ENCODE data around the gene DESI2.

DESI2 gene

GRCh38 chr1:244727871-244728474 lies 75.0 kb downstream of the DESI2 start:
- no peaks in the 10 kb centered on the region for H3K27me3 ChIP-seq (ENCODE audit: insufficient read depth, low read depth)
- H2AFZ ChIP-seq (ENCODE audit: low read depth) = no peak overlapping the region
- H3K27ac ChIP-seq = no peak overlapping the region
- H3K4me1 ChIP-seq (ENCODE audit: low read depth, poor library complexity, severe bottlenecking) = no peaks in the 10 kb centered on the region
- no peaks in the 10 kb centered on the region for H3K79me2 ChIP-seq (ENCODE audit: insufficient read depth, low read depth)
- TF ChIP-seq CTCF (conservative IDR thresholded peaks at IDR 0.05; ENCODE audit: low read depth, low read length) = no peak
- no peaks in the 10 kb centered on the region for H3K36me3 ChIP-seq (ENCODE audit: insufficient read depth)
- no peak overlapping the region for H3K9ac ChIP-seq
- no peak overlapping the region for H3K4me3 ChIP-seq (IDR thresholded peaks at IDR 0.05; ENCODE audit: insufficient read depth, low read depth, low read length)
- no peak overlapping the region for H3K4me2 ChIP-seq
- H4K20me1 ChIP-seq (ENCODE audit: insufficient read depth) = no peaks in the 10 kb centered on the region

- no peaks in the 10 kb centered on the region for H3K36me3 ChIP-seq (ENCODE audit: insufficient read depth)
- no peak overlapping the region; the same call in 1 of the 2 replicates for H3K9ac ChIP-seq
- H3K27ac ChIP-seq = no peak overlapping the region
- H2AFZ ChIP-seq (ENCODE audit: low read depth) = peak overlapping the region; percentile 76; the same call in 1 of the 2 replicates
- no peak overlapping the region for H3K4me3 ChIP-seq (IDR thresholded peaks at IDR 0.05; ENCODE audit: insufficient read depth, low read depth, low read length)
- no peaks in the 10 kb centered on the region for H3K79me2 ChIP-seq (ENCODE audit: insufficient read depth, low read depth)
- no peak for TF ChIP-seq CTCF (conservative IDR thresholded peaks at IDR 0.05; ENCODE audit: low read depth, low read length)
- H3K27me3 ChIP-seq (ENCODE audit: insufficient read depth, low read depth) = no peaks in the 10 kb centered on the region
- no peaks in the 10 kb centered on the region for H3K4me1 ChIP-seq (ENCODE audit: low read depth, poor library complexity, severe bottlenecking)
- no peaks in the 10 kb centered on the region for H4K20me1 ChIP-seq (ENCODE audit: insufficient read depth)
- peak overlapping the region; percentile 58 for H3K4me2 ChIP-seq
Measured at GRCh38 chr1:244730153-244730933, 77.4 kb downstream of the DESI2 start.

GRCh38 chr1:244730934-244731434 lies 78.1 kb downstream of the DESI2 start:
- H3K36me3 ChIP-seq (ENCODE audit: insufficient read depth) = no peaks in the 10 kb centered on the region
- no peaks in the 10 kb centered on the region for H3K79me2 ChIP-seq (ENCODE audit: insufficient read depth, low read depth)
- no peaks in the 10 kb centered on the region for H4K20me1 ChIP-seq (ENCODE audit: insufficient read depth)
- H3K9ac ChIP-seq = no peak overlapping the region
- no peak overlapping the region for H3K4me3 ChIP-seq (IDR thresholded peaks at IDR 0.05; ENCODE audit: insufficient read depth, low read depth, low read length)
- no peak for TF ChIP-seq CTCF (conservative IDR thresholded peaks at IDR 0.05; ENCODE audit: low read depth, low read length)
- no peak overlapping the region for H3K27ac ChIP-seq
- no peaks in the 10 kb centered on the region for H3K4me1 ChIP-seq (ENCODE audit: low read depth, poor library complexity, severe bottlenecking)
- H3K4me2 ChIP-seq = no peak overlapping the region
- no peak overlapping the region for H2AFZ ChIP-seq (ENCODE audit: low read depth)
- no peaks in the 10 kb centered on the region for H3K27me3 ChIP-seq (ENCODE audit: insufficient read depth, low read depth)

- Histone ChIP-seq H4K20me1 (ENCODE audit: insufficient read depth) (no peaks in the 10 kb centered on the region), H2AFZ (ENCODE audit: low read depth) (no peak overlapping the region), H3K4me1 (ENCODE audit: low read depth, poor library complexity, severe bottlenecking) (no peaks in the 10 kb centered on the region), H3K9ac (no peak overlapping the region), H3K27me3 (ENCODE audit: insufficient read depth, low read depth) (no peaks in the 10 kb centered on the region), H3K4me3 (IDR thresholded peaks at IDR 0.05; ENCODE audit: insufficient read depth, low read depth, low read length) (no peak overlapping the region), H3K4me2 (no peak overlapping the region), H3K27ac (no peak overlapping the region), H3K36me3 (ENCODE audit: insufficient read depth) (no peaks in the 10 kb centered on the region), H3K79me2 (ENCODE audit: insufficient read depth, low read depth) (no peaks in the 10 kb centered on the region)
- no peak for TF ChIP-seq CTCF (conservative IDR thresholded peaks at IDR 0.05; ENCODE audit: low read depth, low read length)
Measured at GRCh38 chr1:244731651-244732050, 78.7 kb downstream of the DESI2 start.

Data from KMS-11 (cell line).